Stimulated activated naive B cell treated with anti-CD40 and anti-IgM and Interleukin-4, amounts not matched to agents 10 μg/mL and 1 μg/mL and 100 μg/mL, for 72 hours (primary cell): ENCODE data around the gene SIK1.
"Not testable (repeated sequence)": the region's sequence is repeated elsewhere in the genome, so short reads cannot be mapped to it uniquely, and the experiment has no call there.

ENCODE experiments used
- ATAC-seq, 2 donors: fragments of 150-1000 bp; cut with Tn5 transposase; replicated peaks; 2 replicates each; pipeline ENCODE4 v1.10.0; 2021; ENCODE audit warnings: moderate library complexity in 1 of 2
- DNase-seq: peaks from one replicate; pipeline ENCODE4 v3.0.0; 2021
- H3K27ac Mint-ChIP-seq: one replicate; pipeline ENCODE4 v1.8.0; 2022; ENCODE audit warnings: mild to moderate bottlenecking, mixed read lengths
- H3K27me3 Mint-ChIP-seq, 2 donors: one replicate each; pipeline ENCODE4 v1.8.0; 2022; ENCODE audit warnings: mixed read lengths in 2 of 2
- H3K36me3 Mint-ChIP-seq, 2 donors: one replicate each; pipeline ENCODE4 v1.8.0; 2022; ENCODE audit warnings: mixed read lengths in 2 of 2, mild to moderate bottlenecking in 1 of 2
- H3K4me1 Mint-ChIP-seq, 2 donors: one replicate each; pipeline ENCODE4 v1.8.0; 2022; ENCODE audit warnings: mixed read lengths in 2 of 2, mild to moderate bottlenecking in 1 of 2
- H3K4me3 Mint-ChIP-seq, 2 donors: one replicate each; pipeline ENCODE4 v1.8.0; 2022; ENCODE audit warnings: mild to moderate bottlenecking in 2 of 2, mixed read lengths in 2 of 2, moderate library complexity in 1 of 2
- H3K9me3 Mint-ChIP-seq, 2 donors: one replicate each; pipeline ENCODE4 v1.8.0; 2022; ENCODE audit warnings: mixed read lengths in 2 of 2, mild to moderate bottlenecking in 1 of 2

The SIK1 gene

DNA sequence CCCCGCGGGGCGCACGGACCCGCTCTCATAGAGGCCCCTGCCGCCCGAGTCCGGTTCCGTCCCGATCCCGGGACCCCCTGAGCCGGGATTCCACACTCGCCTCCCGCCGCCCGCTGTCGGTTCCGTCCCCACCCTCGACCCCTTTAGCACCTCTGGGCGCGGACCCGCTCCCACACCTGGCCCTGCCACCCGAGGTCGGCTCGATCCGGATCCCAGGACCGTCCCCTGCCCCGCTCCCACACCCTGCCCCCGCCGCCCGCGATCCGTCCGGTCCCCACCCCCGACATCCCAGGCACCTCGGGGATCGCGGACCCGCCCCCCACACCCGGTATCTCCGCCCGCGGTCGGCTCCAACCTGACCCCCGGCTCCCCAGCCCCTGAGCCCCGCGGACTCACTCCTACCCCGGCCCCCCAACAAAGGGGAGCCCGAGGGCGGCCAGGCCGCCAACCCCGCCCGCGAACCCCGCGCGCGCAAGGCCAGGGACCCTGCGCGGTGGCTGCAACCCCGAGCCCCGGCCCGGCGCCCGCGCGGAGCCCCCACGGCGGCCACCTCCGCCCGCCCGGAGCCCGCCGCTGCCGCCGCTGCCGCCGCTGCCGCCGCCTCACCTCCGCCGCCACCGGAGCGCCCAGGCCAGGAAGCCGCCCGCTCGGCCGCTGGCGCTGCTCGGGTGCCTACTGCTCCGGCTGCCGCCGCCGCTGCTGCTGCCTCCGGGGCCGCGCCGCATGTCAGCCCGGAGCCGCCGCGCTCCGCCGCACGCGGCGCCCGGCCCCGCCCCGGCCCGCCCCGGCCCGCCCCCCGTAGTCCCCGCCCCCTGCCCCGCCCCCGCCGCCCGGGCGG lies at the start of gene SIK1:
Gene SIK1 (minus strand): TSS at position 728 of the 838 bp plus-strand sequence. CDS start 953 bp downstream, outside the sequence.
- not testable (repeated sequence) for H3K4me3 Mint-ChIP-seq, H3K27me3 Mint-ChIP-seq, H3K4me1 Mint-ChIP-seq, H3K9me3 Mint-ChIP-seq, DNase-seq, H3K27ac Mint-ChIP-seq, H3K36me3 Mint-ChIP-seq
- ATAC-seq: peak; percentile 4 to 61

DNA sequence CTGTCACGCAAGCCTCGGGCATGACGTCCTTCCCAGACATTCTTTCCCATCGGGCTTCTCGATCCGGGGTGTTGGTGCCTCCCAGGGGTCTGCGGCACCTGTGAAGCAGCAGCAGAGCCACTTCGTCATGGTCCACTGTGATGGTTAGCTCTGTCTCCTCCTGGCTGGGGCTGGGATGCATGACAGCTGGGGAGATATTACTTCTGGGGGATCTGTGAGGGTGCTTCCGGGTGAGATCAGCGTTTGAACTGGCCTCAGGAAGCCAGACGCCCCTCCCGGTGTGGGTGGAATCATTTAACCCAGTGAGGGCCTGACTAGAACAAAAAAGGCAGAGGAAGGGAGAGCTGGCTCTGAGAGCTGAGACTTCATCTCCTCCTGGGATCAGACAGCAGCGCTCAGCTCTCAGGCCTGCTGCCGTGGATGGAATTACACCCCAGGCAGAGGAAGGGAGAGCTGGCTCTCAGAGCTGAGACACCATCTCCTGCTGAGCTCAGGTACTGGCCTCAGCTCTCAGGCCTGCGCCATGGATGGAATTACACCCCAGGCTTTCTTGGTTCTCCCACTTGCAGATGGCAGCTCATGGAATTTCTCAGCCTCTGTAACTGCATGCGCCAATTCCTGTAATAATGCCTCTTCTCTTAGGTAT lies 44.8 kb upstream of the SIK1 start:
- H3K27ac Mint-ChIP-seq, H3K9me3 Mint-ChIP-seq, H3K4me3 Mint-ChIP-seq, H3K4me1 Mint-ChIP-seq, ATAC-seq, H3K36me3 Mint-ChIP-seq, H3K27me3 Mint-ChIP-seq, DNase-seq: not testable (repeated sequence)

GRCh38 chr21:43469719-43470458 lies 43.0 kb upstream of the SIK1 start:
- not testable (repeated sequence) for H3K4me3 Mint-ChIP-seq, H3K36me3 Mint-ChIP-seq, H3K27ac Mint-ChIP-seq, H3K9me3 Mint-ChIP-seq, DNase-seq, H3K4me1 Mint-ChIP-seq, H3K27me3 Mint-ChIP-seq, ATAC-seq

GRCh38 chr21:43467785-43468184 lies 40.9 kb upstream of the SIK1 start:
- Mint-ChIP-seq H3K4me3 (peak overlapping the region in 1 of 2 donors; percentile 28), H3K27ac (peak overlapping the region; percentile 75), H3K9me3 (peaks cover 0 to 2% of the 10 kb centered on the region in 2 donors), H3K4me1 (peaks cover 4 to 5% of the 10 kb centered on the region in 2 donors), H3K27me3 (no peaks in the 10 kb centered on the region), H3K36me3 (peaks cover 0 to 1% of the 10 kb centered on the region in 2 donors)
- DNase-seq (no peak), ATAC-seq (no peak)

- not testable (repeated sequence) for H3K27me3 Mint-ChIP-seq, H3K4me3 Mint-ChIP-seq, ATAC-seq, H3K36me3 Mint-ChIP-seq, H3K9me3 Mint-ChIP-seq, DNase-seq, H3K27ac Mint-ChIP-seq, H3K4me1 Mint-ChIP-seq
These were observed 38.2 kb upstream of the SIK1 start for GRCh38 chr21:43465159-43465558.

DNA sequence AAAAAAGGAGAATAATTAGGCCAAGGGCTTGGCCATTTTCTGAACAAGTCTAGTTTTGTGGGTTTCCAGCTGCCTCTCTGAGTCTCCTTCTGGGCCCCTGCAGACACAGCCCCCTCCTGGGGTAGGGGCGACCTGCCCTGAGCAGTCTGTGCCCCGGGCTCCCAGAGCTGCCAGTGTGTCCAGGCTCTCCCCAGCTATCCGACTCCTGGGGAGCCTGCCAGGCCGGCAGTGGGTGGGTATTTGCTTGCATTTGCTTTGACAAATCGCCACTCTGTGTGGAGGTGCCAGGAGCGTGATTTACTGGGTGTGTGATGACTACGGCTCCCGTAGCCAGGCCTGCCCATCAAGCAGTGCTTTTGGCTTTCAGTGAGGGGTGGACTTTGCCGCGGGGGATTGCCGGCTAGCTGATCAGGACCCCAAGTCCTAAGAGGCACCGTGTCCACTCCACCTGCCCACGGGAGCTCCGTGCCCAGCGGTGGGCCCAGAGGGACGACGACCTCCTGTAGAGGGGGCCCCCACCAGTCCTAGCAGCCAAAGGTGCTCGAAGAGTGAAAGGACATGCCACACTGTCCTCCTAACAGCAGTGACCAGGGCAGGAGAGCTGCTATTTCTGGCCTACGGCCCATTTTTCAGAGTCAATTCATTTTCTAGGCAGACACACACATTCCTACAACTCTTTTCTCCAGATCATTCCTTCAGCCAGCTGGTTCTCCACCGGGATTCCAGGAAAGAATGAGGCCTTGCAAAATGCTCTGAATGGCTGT lies 36.7 kb upstream of the SIK1 start:
- ATAC-seq, H3K4me3 Mint-ChIP-seq, H3K27ac Mint-ChIP-seq, H3K27me3 Mint-ChIP-seq, DNase-seq, H3K9me3 Mint-ChIP-seq, H3K36me3 Mint-ChIP-seq, H3K4me1 Mint-ChIP-seq: not testable (repeated sequence)

- H3K4me1 Mint-ChIP-seq, H3K36me3 Mint-ChIP-seq, H3K27ac Mint-ChIP-seq, ATAC-seq, H3K27me3 Mint-ChIP-seq, H3K9me3 Mint-ChIP-seq, H3K4me3 Mint-ChIP-seq, DNase-seq: not testable (repeated sequence)
These were observed 36.0 kb upstream of the SIK1 start for GRCh38 chr21:43462932-43463331.

- not testable (repeated sequence) for H3K9me3 Mint-ChIP-seq, H3K27ac Mint-ChIP-seq, H3K27me3 Mint-ChIP-seq
These were observed 33.5 kb upstream of the SIK1 start for GRCh38 chr21:43460475-43460874.

DNA sequence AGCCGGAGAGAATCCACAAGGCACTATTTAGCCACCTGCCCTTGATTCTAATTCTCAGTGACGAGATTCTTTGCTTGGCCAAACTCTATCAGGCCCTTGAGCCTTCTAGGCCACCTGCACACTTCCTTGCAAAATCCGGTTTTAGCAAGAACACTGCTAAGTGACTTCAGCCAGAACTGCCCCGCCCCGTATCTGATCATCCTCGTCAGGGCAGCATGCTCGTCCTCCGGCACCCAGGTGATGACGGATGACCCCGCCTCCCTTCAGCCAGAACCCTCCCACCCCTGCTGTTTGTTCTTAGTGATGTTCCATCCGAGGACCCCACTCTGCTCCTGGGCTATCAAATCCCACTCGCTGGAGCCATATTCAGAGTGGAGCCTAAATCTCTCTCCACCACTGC lies 32.1 kb upstream of the SIK1 start:
- H3K27ac Mint-ChIP-seq, DNase-seq, H3K4me3 Mint-ChIP-seq, ATAC-seq, H3K9me3 Mint-ChIP-seq, H3K36me3 Mint-ChIP-seq, H3K27me3 Mint-ChIP-seq, H3K4me1 Mint-ChIP-seq: not testable (repeated sequence)

More at GRCh38 chr21:43460475-43460874, 33.5 kb upstream of the SIK1 start:
- not testable (repeated sequence) for H3K36me3 Mint-ChIP-seq, H3K4me3 Mint-ChIP-seq, ATAC-seq, DNase-seq, H3K4me1 Mint-ChIP-seq

- not testable (repeated sequence) for DNase-seq, H3K36me3 Mint-ChIP-seq
- ATAC-seq: peak; percentile 73 to 74
These were observed 29.8 kb upstream of the SIK1 start for GRCh38 chr21:43456616-43457314.

DNA sequence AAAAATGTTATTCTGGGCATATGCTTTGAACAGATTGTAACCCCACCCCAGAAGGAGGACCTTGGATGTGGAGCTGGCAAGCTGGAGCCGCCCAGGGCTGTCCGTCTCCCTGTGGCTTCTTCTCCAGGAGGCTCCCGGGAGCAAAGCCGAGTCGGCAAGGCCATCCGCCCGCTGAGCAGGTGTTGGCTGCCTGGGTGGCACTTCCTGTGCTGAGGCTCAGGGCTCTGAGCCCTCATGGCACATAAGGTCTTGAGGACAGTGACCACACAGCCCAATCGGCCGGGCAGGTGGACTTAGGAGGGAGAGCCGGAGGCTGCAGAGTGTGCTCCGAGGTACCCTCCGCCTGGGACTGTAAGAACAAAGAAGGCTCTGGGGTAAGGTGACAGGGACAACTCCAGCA lies 28.8 kb upstream of the SIK1 start:
- H3K4me3 Mint-ChIP-seq, H3K36me3 Mint-ChIP-seq, H3K4me1 Mint-ChIP-seq, ATAC-seq, H3K27ac Mint-ChIP-seq, H3K9me3 Mint-ChIP-seq, DNase-seq, H3K27me3 Mint-ChIP-seq: not testable (repeated sequence)

More at GRCh38 chr21:43456616-43457314, 29.8 kb upstream of the SIK1 start:
- H3K4me1 Mint-ChIP-seq, H3K27me3 Mint-ChIP-seq, H3K4me3 Mint-ChIP-seq, H3K9me3 Mint-ChIP-seq, H3K27ac Mint-ChIP-seq: not testable (repeated sequence)

DNA sequence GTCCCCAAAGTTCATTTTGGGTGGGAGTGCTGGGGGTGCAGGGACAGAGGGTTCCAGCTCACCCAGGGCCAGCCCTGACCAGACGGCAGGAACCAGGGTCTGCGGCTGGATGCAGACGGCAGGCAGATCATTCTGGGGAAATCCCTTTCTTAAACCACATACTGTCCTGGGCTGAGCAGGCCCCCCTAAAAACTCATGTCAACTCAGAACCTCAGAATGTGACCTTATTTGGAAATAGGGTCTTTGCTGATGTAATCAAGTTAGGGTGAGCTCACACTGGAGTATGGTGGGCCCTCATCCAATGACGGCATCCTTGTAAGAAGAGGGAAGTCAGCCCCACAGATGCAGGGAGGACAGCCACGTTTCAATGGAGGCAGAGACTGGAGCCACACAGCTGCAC lies 27.2 kb upstream of the SIK1 start:
- peak; percentile 72 to 75 for ATAC-seq
- H3K4me1 Mint-ChIP-seq, DNase-seq, H3K4me3 Mint-ChIP-seq, H3K27me3 Mint-ChIP-seq, H3K9me3 Mint-ChIP-seq, H3K36me3 Mint-ChIP-seq, H3K27ac Mint-ChIP-seq: not testable (repeated sequence)

- H3K4me3 Mint-ChIP-seq, H3K27me3 Mint-ChIP-seq, ATAC-seq, H3K9me3 Mint-ChIP-seq, H3K4me1 Mint-ChIP-seq, H3K27ac Mint-ChIP-seq, H3K36me3 Mint-ChIP-seq, DNase-seq: not testable (repeated sequence)
These were observed 24.9 kb upstream of the SIK1 start for GRCh38 chr21:43451850-43452249.
